ENCODE data around the gene COL19A1.
"Not testable (repeated sequence)": the region's sequence is repeated elsewhere in the genome, so short reads cannot be mapped to it uniquely, and the experiment has no call there.

The COL19A1 gene

GRCh38 chr6:69866351-69866769 lies at the start of gene COL19A1:
Gene COL19A1 (plus strand): TSS chr6:69866556. CDS start chr6:69879568, 13,012 bp downstream.
- no peak for DNase-seq (ENCODE audit: low spot score)

GRCh38 chr6:69816569-69816968 lies 49.8 kb upstream of the COL19A1 start:
- peak; percentile 13 for DNase-seq (ENCODE audit: low spot score)

- DNase-seq (ENCODE audit: low spot score), result no peak
Observed at GRCh38 chr6:69817358-69817757, 49.0 kb upstream of the COL19A1 start.

GRCh38 chr6:69818223-69818930 lies 48.0 kb upstream of the COL19A1 start:
- DNase-seq (ENCODE audit: low spot score), result no peak

- no peak for DNase-seq (ENCODE audit: low spot score)
Observed at GRCh38 chr6:69819138-69819537, 47.2 kb upstream of the COL19A1 start.

- no peak for DNase-seq (ENCODE audit: low spot score)
Observed at GRCh38 chr6:69820018-69820417, 46.3 kb upstream of the COL19A1 start.

- no peak for DNase-seq (ENCODE audit: low spot score)
Observed at GRCh38 chr6:69820438-69820837, 45.9 kb upstream of the COL19A1 start.

- not testable (repeated sequence) for DNase-seq (ENCODE audit: low spot score)
Observed at GRCh38 chr6:69824355-69824754, 42.0 kb upstream of the COL19A1 start.

GRCh38 chr6:69825904-69826303 lies 40.5 kb upstream of the COL19A1 start:
- DNase-seq (ENCODE audit: low spot score), result no peak

- DNase-seq (ENCODE audit: low spot score), result no peak
Observed at GRCh38 chr6:69827276-69827893, 39.0 kb upstream of the COL19A1 start.

- DNase-seq (ENCODE audit: low spot score), result no peak
Observed at GRCh38 chr6:69832558-69832957, 33.8 kb upstream of the COL19A1 start.

- peak; percentile 77 for DNase-seq (ENCODE audit: low spot score)
Observed at GRCh38 chr6:69835414-69836179, 30.8 kb upstream of the COL19A1 start.

- no peak for DNase-seq (ENCODE audit: low spot score)
Observed at GRCh38 chr6:69841862-69842261, 24.5 kb upstream of the COL19A1 start.

GRCh38 chr6:69843189-69843588 lies 23.2 kb upstream of the COL19A1 start:
- no peak for DNase-seq (ENCODE audit: low spot score)

- no peak for DNase-seq (ENCODE audit: low spot score)
Observed at GRCh38 chr6:69846312-69846711, 20.0 kb upstream of the COL19A1 start.

- no peak for DNase-seq (ENCODE audit: low spot score)
Observed at GRCh38 chr6:69846770-69847491, 19.4 kb upstream of the COL19A1 start.

- DNase-seq (ENCODE audit: low spot score), result no peak
Observed at GRCh38 chr6:69847492-69847788, 18.9 kb upstream of the COL19A1 start.

GRCh38 chr6:69848552-69848951 lies 17.8 kb upstream of the COL19A1 start:
- DNase-seq (ENCODE audit: low spot score), result no peak

- DNase-seq (ENCODE audit: low spot score), result no peak
Observed at GRCh38 chr6:69852706-69853105, 13.7 kb upstream of the COL19A1 start.

GRCh38 chr6:69861986-69862385 lies 4.4 kb upstream of the COL19A1 start:
- DNase-seq (ENCODE audit: low spot score), result no peak

- no peak for DNase-seq (ENCODE audit: low spot score)
Observed at GRCh38 chr6:69863766-69864165, 2.6 kb upstream of the COL19A1 start.

- no peak for DNase-seq (ENCODE audit: low spot score)
Observed at GRCh38 chr6:69865126-69865525, 1.2 kb upstream of the COL19A1 start.
